DMS53 treated with DMSO at 0.1 percent for 48 hours (cell line): Measurements from ENCODE around the gene ID4.
A peak's percentile ranks its signal among the peaks of the same experiment; 100 is the strongest.

Experiments
- DNase-seq: peaks from one replicate; lab custom pipeline; 2025; ENCODE audit not compliant: unreplicated experiment; lab: John Stamatoyannopoulos, UW

Gene ID4

GRCh38 chr6:19836799-19837510, at the start of gene ID4:
ID4 (plus strand) TSS chr6:19837370; CDS start chr6:19837755, 385 bp downstream.
- peak; percentile 69 for DNase-seq

GRCh38 chr6:19788686-19789085, 48.5 kb upstream of the ID4 start:
- DNase-seq, result no peak

- DNase-seq, result no peak
Observed at GRCh38 chr6:19789100-19789803, 47.9 kb upstream of the ID4 start.

GRCh38 chr6:19791267-19791666, 45.9 kb upstream of the ID4 start:
- no peak for DNase-seq

- DNase-seq, result peak; percentile 56
Observed at GRCh38 chr6:19795211-19795610, 42.0 kb upstream of the ID4 start.

- no peak for DNase-seq
Observed at GRCh38 chr6:19796452-19796851, 40.7 kb upstream of the ID4 start.

GRCh38 chr6:19798362-19798761, 38.8 kb upstream of the ID4 start:
- DNase-seq, result no peak

- DNase-seq, result no peak
Observed at GRCh38 chr6:19802656-19803055, 34.5 kb upstream of the ID4 start.

GRCh38 chr6:19803331-19804204, 33.6 kb upstream of the ID4 start:
- no peak for DNase-seq

- DNase-seq, result peak; percentile 91
Observed at GRCh38 chr6:19804205-19805128, 32.7 kb upstream of the ID4 start.

GRCh38 chr6:19805129-19805481, 32.1 kb upstream of the ID4 start:
- DNase-seq, result no peak

- DNase-seq, result no peak
Observed at GRCh38 chr6:19806971-19807396, 30.2 kb upstream of the ID4 start.

- DNase-seq, result peak; percentile 74
Observed at GRCh38 chr6:19811397-19812079, 25.6 kb upstream of the ID4 start.

GRCh38 chr6:19812512-19813119, 24.6 kb upstream of the ID4 start:
- DNase-seq, result peak; percentile 77

- DNase-seq, result no peak
Observed at GRCh38 chr6:19818805-19819204, 18.4 kb upstream of the ID4 start.

GRCh38 chr6:19824058-19824807, 12.9 kb upstream of the ID4 start:
- DNase-seq, result no peak

GRCh38 chr6:19827247-19827646, 9.9 kb upstream of the ID4 start:
- no peak for DNase-seq

- DNase-seq, result no peak
Observed at GRCh38 chr6:19827903-19828302, 9.3 kb upstream of the ID4 start.

GRCh38 chr6:19830171-19830570, 7.0 kb upstream of the ID4 start:
- no peak for DNase-seq
